ENCODE results near the gene ARAP1.

DNA sequence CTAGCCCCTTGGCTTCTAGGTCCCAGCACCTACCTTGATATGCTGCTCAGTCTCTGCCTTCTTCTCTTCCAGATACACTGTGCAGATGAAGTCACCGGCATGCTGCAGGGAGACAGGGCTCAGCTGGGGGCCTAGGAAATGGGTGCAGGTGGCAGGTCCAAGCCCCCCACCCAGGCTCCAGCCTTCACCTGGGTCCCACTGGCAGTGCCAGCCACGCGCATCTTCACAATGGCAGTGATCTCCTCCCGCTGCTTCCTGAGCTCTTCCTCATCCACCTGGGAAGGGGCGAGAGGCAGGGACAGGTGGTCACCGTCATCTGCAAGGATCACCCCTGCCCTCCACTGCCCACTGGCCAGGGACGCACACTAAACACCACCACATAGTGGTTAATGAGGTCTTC is 56.9 kb downstream of the ARAP1 start:
- no peak for TF ChIP-seq EZH2 (IDR thresholded peaks at IDR 0.05; ENCODE audit: borderline replicate concordance, low read depth, low read length, poor library complexity, severe bottlenecking)
- TF ChIP-seq, protein P1, sequence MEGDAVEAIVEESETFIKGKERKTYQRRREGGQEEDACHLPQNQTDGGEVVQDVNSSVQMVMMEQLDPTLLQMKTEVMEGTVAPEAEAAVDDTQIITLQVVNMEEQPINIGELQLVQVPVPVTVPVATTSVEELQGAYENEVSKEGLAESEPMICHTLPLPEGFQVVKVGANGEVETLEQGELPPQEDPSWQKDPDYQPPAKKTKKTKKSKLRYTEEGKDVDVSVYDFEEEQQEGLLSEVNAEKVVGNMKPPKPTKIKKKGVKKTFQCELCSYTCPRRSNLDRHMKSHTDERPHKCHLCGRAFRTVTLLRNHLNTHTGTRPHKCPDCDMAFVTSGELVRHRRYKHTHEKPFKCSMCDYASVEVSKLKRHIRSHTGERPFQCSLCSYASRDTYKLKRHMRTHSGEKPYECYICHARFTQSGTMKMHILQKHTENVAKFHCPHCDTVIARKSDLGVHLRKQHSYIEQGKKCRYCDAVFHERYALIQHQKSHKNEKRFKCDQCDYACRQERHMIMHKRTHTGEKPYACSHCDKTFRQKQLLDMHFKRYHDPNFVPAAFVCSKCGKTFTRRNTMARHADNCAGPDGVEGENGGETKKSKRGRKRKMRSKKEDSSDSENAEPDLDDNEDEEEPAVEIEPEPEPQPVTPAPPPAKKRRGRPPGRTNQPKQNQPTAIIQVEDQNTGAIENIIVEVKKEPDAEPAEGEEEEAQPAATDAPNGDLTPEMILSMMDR (conservative IDR thresholded peaks at IDR 0.05; ENCODE audit: low read depth, low read length), result no peak

All from A673 (cell line).